Osteoblast (primary cell): ENCODE results near the gene PPP4R2. TPM values are rescaled to one million over a fixed set of nuclear protein-coding genes. Genes with fewer than 3 reads are reported as not detected.
A peak's percentile ranks its signal among the peaks of the same experiment; 100 is the strongest.

Experiments used
- DNase-seq: peaks from one replicate; pipeline ENCODE4 v3.0.0; 2011; ENCODE audit warnings: low spot score, mixed read lengths; ENCODE audit not compliant: insufficient read length; ENCODE audit errors: missing footprints
- H2AFZ ChIP-seq: 2 replicates; pipeline ENCODE4 v1.6.0; 2011; ENCODE audit warnings: mild to moderate bottlenecking, low read length
- H3K27ac ChIP-seq: 2 replicates; pipeline ENCODE4 v1.5.1; 2011; ENCODE audit warnings: mild to moderate bottlenecking, low read depth, low read length, moderate library complexity
- H3K27me3 ChIP-seq: 2 replicates; pipeline ENCODE4 v1.6.0; 2012; ENCODE audit warnings: mild to moderate bottlenecking, control low read depth, inconsistent platforms, low read length, moderate library complexity; ENCODE audit not compliant: insufficient read depth
- H3K36me3 ChIP-seq: 2 replicates; pipeline ENCODE4 v1.5.1; 2011; ENCODE audit warnings: mild to moderate bottlenecking, low read length, control low read depth, moderate library complexity; ENCODE audit not compliant: insufficient read depth
- H3K4me1 ChIP-seq: 2 replicates; pipeline ENCODE4 v1.5.1; 2011; ENCODE audit warnings: mild to moderate bottlenecking, low read length, control low read depth, moderate library complexity; ENCODE audit not compliant: insufficient read depth
- H3K4me2 ChIP-seq: 2 replicates; pipeline ENCODE4 v1.6.0; 2011; ENCODE audit warnings: mild to moderate bottlenecking, low read length; ENCODE audit not compliant: insufficient read depth
- H3K4me3 ChIP-seq: fragments of 200-600 bp; sonication (generic); 3 replicates; pipeline ENCODE4 v1.5.1; 2012; ENCODE audit warnings: mild to moderate bottlenecking, low read length, inconsistent platforms; ENCODE audit not compliant: insufficient read depth
- H3K79me2 ChIP-seq: 2 replicates; pipeline ENCODE4 v1.6.0; 2012; ENCODE audit warnings: mild to moderate bottlenecking, low read length, control low read depth, inconsistent platforms; ENCODE audit not compliant: insufficient read depth
- H3K9me3 ChIP-seq: 2 replicates; pipeline ENCODE4 v1.5.1; 2011; ENCODE audit warnings: low read depth, low read length, control low read depth
- H4K20me1 ChIP-seq: 2 replicates; pipeline ENCODE4 v1.6.0; 2012; ENCODE audit warnings: mild to moderate bottlenecking, low read length, control low read depth; ENCODE audit not compliant: insufficient read depth
- total RNA-seq: library from RNA; depleted of rRNA; stranded (reverse); fragments of >200 nt; gene quantifications from 2 replicates; pipeline ENCODE4 v1.2.3, GENCODE V29; 2012
- TF ChIP-seq, protein P1 (sequence below): IDR thresholded peaks from 2 replicates; pipeline ENCODE4 v1.5.1; 2011; ENCODE audit warnings: mild to moderate bottlenecking, low read depth, low read length, moderate library complexity; ENCODE audit errors: extremely low read depth

The PPP4R2 gene
- total RNA-seq, 1 donor: 84.3 TPM

GRCh38 chr3:72959336-72959735 is 37.3 kb upstream of the PPP4R2 start:
- Histone ChIP-seq H3K27me3 (no peaks in the 10 kb centered on the region), H3K79me2 (no peaks in the 10 kb centered on the region), H3K4me3 (no peak overlapping the region), H3K4me2 (no peak overlapping the region), H3K27ac (no peak overlapping the region), H3K9me3 (no peaks in the 10 kb centered on the region), H3K36me3 (peaks cover 5% of the 10 kb centered on the region), H2AFZ (no peak overlapping the region), H4K20me1 (no peaks in the 10 kb centered on the region), H3K4me1 (no peaks in the 10 kb centered on the region)
- TF ChIP-seq, protein P1, sequence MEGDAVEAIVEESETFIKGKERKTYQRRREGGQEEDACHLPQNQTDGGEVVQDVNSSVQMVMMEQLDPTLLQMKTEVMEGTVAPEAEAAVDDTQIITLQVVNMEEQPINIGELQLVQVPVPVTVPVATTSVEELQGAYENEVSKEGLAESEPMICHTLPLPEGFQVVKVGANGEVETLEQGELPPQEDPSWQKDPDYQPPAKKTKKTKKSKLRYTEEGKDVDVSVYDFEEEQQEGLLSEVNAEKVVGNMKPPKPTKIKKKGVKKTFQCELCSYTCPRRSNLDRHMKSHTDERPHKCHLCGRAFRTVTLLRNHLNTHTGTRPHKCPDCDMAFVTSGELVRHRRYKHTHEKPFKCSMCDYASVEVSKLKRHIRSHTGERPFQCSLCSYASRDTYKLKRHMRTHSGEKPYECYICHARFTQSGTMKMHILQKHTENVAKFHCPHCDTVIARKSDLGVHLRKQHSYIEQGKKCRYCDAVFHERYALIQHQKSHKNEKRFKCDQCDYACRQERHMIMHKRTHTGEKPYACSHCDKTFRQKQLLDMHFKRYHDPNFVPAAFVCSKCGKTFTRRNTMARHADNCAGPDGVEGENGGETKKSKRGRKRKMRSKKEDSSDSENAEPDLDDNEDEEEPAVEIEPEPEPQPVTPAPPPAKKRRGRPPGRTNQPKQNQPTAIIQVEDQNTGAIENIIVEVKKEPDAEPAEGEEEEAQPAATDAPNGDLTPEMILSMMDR: no peak
- DNase-seq: no peak

DNA sequence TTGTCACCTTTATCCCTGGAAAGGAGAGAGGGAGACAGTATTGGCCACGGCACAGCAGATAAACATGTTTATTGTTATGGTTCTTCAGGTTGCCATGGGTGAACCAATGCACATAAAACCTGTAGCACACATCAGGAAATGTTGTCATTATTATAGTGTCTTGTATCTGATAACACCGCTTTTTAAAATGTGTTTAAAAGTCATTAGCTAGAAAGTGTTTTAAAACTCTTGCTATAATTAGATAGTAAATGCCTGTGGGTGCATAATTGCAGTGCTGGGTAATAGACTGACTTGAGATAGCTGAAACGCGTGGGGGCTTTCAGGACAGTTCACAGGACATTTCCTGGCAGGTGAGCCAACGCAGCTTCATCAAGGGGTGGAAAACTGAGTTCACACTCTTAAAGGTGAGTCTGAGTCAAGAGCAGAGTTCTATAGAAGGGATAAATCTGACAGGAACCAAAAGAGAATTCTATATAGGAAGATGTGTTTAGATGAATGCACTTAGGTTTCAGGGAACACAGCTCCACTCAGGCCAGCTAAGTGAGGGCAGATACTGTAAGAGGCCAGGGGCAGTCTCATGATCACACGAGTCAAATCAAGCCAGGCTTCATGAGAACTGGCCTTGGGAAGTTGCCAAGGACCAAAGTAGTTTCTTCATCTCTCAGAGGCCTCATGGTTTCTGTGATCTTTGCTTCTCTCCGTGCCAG is 35.6 kb upstream of the PPP4R2 start:
- Histone ChIP-seq H3K79me2 (no peaks in the 10 kb centered on the region), H3K4me2 (no peak overlapping the region), H3K4me3 (no peak overlapping the region), H3K36me3 (peaks cover 5% of the 10 kb centered on the region), H4K20me1 (no peaks in the 10 kb centered on the region), H3K4me1 (no peaks in the 10 kb centered on the region), H3K9me3 (no peaks in the 10 kb centered on the region), H2AFZ (no peak overlapping the region), H3K27ac (no peak overlapping the region), H3K27me3 (no peaks in the 10 kb centered on the region)
- DNase-seq: peak; percentile 19
- TF ChIP-seq, protein P1: no peak

- H3K79me2 ChIP-seq: no peaks in the 10 kb centered on the region
- H3K27me3 ChIP-seq: no peaks in the 10 kb centered on the region
- H3K36me3 ChIP-seq: peaks cover 5% of the 10 kb centered on the region
- H3K9me3 ChIP-seq: no peaks in the 10 kb centered on the region
- no peaks in the 10 kb centered on the region for H3K4me1 ChIP-seq
- H3K4me3 ChIP-seq: no peak overlapping the region
- TF ChIP-seq, protein P1: no peak
- no peak for DNase-seq
- H2AFZ ChIP-seq: no peak overlapping the region
- no peaks in the 10 kb centered on the region for H4K20me1 ChIP-seq
- H3K4me2 ChIP-seq: no peak overlapping the region
- no peak overlapping the region for H3K27ac ChIP-seq
These were observed 34.9 kb upstream of the PPP4R2 start for GRCh38 chr3:72961752-72962151.

DNA sequence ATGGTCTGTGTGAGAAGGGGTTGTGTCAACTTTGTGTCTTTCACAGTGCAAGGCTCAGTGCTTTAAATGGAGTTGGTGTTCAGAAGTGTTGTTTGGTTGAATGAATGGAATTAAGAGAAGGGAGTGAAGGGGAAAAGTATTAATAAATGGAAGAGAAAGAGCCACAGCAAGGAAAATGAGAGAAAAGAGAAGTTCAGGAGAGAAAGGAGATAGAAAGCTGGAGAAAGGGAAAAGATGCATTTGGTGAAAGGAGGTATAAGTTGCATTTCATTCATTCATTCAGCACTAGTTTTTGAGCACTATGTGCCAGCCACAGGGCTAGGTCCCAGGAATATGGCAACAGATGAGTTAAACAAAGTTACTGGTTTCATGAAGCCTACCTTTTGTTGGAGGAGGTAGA is 34.3 kb upstream of the PPP4R2 start:
- Histone ChIP-seq H2AFZ (no peak overlapping the region), H3K4me2 (no peak overlapping the region), H3K4me1 (no peaks in the 10 kb centered on the region), H4K20me1 (no peaks in the 10 kb centered on the region), H3K79me2 (no peaks in the 10 kb centered on the region), H3K9me3 (no peaks in the 10 kb centered on the region), H3K27me3 (no peaks in the 10 kb centered on the region), H3K27ac (no peak overlapping the region), H3K36me3 (peaks cover 2% of the 10 kb centered on the region), H3K4me3 (no peak overlapping the region)
- no peak for DNase-seq
- TF ChIP-seq, protein P1: no peak
